Muscle layer of colon (tissue), 2 donors: ENCODE measurements around the gene SCRT2.
"Not testable (repeated sequence)": the region's sequence is repeated elsewhere in the genome, so short reads cannot be mapped to it uniquely, and the experiment has no call there.

ENCODE experiments used
- H3K27ac ChIP-seq: one replicate; pipeline ENCODE4 v1.7.0; 2013; ENCODE audit warnings: low read depth, mild to moderate bottlenecking, low read length, moderate library complexity
- H3K27me3 ChIP-seq, 2 donors: one replicate each; pipeline ENCODE4 v1.7.0; 2013; ENCODE audit warnings: low read length in 2 of 2, mild to moderate bottlenecking in 2 of 2; ENCODE audit not compliant: insufficient read depth in 2 of 2, control insufficient read depth in 1 of 2
- H3K36me3 ChIP-seq: one replicate; pipeline ENCODE4 v1.7.0; 2013; ENCODE audit warnings: mild to moderate bottlenecking, low read length; ENCODE audit not compliant: insufficient read depth
- H3K4me1 ChIP-seq: one replicate; pipeline ENCODE4 v1.7.0; 2013; ENCODE audit warnings: mild to moderate bottlenecking, low read length; ENCODE audit not compliant: insufficient read depth
- H3K4me3 ChIP-seq, 2 donors: one replicate each; pipeline ENCODE4 v1.7.0; 2013; ENCODE audit warnings: low read length in 2 of 2, low read depth in 1 of 2, mild to moderate bottlenecking in 1 of 2, moderate library complexity in 1 of 2
- H3K9ac ChIP-seq: one replicate; pipeline ENCODE4 v1.7.0; 2013; ENCODE audit warnings: low read length
- H3K9me3 ChIP-seq: one replicate; pipeline ENCODE4 v1.7.0; 2013; ENCODE audit warnings: mild to moderate bottlenecking, low read length
- donor health status: abdominal sarcoma.
- donor health status: Adenocarcinoma of cecum.

The SCRT2 gene

DNA sequence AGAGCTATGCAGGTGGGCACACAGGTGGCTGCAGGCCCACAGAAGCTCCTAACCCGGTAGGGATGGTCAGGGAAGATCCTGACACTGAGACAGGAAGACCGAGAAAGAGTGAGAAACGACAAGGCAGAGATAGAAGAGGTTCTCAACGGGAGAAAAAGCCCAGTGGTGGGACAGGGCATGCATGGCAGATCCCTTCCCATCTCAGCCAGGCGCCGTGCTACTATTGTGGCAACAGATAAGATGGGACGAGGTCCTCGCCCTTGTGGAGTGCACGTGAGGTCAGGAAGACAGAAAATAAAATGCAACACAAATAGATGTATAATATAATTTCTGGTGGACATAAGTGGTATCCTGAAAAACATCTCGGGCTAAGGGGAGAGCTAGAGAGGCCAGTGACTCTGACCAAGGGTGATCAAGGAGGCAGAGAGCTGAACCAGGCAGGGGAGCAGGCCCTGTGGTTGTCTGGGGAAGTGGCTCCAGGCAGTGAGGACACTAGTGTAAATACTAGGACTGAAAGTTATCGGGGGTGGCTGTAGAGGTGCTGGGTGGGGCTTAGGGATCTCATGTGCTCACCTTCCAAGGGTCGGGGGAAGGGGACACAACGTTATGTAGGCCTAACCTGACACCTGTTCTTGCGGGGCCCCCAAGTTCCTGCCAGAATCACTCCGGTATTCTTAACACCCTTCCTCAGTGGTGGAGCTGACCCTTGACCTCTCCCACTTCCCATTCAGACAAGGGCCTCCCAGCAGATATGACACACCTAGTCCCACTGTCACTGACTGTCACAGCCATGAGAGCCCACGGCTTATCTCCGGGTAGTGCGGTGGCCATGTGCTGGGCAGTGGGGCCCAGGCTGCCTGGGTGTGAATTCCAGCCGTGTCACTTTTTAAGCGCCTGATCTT is 23.6 kb downstream of the SCRT2 start:
- Histone ChIP-seq H3K4me1 (peaks cover 20% of the 10 kb centered on the region), H3K27ac (peak overlapping the region; percentile 49), H3K9ac (peak overlapping the region; percentile 76), H3K27me3 (no peaks in the 10 kb centered on the region), H3K4me3 (peak overlapping the region; percentile 69 to 81), H3K36me3 (peaks cover 27% of the 10 kb centered on the region), H3K9me3 (no peaks in the 10 kb centered on the region)

DNA sequence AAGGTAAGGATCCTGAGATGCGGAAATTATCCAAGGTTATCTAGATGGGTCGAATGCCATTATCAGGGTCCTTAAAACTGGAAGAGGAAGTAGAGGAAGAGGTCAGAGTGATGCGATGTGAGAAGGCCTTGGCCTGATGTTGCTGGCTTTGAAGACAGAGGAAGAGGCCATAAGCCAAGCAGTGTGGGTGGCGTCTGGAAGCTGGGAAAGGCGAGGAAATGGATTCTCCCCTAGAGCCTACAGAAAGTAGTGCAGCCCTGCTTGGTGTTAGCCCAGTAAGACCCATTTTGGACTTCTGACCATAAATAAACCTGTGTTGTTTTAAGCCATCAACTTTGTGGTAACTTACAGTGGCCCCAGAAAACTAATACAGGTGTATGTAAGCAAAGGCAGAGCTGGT is 24.6 kb downstream of the SCRT2 start:
- Histone ChIP-seq H3K4me1 (peaks cover 20% of the 10 kb centered on the region), H3K9me3 (no peaks in the 10 kb centered on the region), H3K27ac (no peak overlapping the region), H3K27me3 (no peaks in the 10 kb centered on the region), H3K36me3 (peaks cover 29% of the 10 kb centered on the region), H3K4me3 (no peak overlapping the region), H3K9ac (no peak overlapping the region)

DNA sequence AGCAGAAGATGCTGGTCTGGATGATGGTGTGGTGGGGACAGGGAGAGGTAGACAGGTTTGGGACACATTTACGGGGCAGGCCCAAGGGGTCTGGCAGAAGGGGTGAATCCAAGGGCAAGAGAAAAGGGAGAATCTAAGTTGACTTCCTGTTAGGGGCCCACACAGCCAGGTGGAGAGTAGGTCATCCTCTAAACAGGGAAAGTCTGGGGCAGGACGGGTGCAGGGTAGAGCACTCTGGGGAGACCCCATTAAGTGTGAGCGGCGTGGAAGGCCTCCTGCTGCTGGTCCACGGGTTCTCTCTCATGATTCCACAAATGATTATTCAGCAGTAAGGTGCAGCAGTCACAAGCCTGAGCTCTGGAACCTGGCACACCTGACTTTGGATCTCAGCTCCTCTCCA is 25.3 kb downstream of the SCRT2 start:
- H3K4me1 ChIP-seq = peaks cover 24% of the 10 kb centered on the region
- no peak overlapping the region for H3K27ac ChIP-seq
- no peak overlapping the region for H3K9ac ChIP-seq
- H3K36me3 ChIP-seq = peaks cover 29% of the 10 kb centered on the region
- no peak overlapping the region for H3K4me3 ChIP-seq
- no peaks in the 10 kb centered on the region for H3K27me3 ChIP-seq
- no peaks in the 10 kb centered on the region for H3K9me3 ChIP-seq

DNA sequence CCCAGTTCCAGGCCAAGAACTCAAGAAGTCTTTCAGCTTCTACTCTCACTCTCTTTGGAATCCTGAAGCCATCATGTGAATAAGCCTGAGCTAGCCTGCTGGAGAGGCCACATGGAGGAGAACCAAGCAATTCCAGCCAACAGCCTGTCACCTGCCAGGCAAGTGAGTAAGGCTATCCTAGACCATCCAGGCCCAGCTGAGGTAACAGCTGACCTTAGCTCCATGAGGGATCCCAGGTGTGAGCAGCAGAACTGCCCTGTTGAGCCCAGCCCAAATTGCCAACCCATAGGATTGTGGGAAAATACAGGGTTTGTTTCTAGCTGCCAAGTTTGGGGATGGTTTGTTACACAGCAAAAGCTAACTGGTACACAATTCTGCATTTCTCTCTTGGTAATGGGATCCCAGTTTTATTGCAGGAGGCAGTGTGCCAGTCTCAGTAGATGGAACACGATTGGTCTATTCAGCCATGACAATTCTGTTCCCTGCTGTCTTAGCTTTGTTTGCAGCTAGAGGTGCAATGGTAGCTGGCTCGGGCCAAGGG is 28.1 kb downstream of the SCRT2 start:
- Histone ChIP-seq H3K9ac (no peak overlapping the region), H3K27me3 (peaks cover 0 to 11% of the 10 kb centered on the region in 2 donors), H3K27ac (no peak overlapping the region), H3K4me3 (no peak overlapping the region), H3K4me1 (peaks cover 15% of the 10 kb centered on the region), H3K36me3 (peaks cover 29% of the 10 kb centered on the region), H3K9me3 (no peaks in the 10 kb centered on the region)

DNA sequence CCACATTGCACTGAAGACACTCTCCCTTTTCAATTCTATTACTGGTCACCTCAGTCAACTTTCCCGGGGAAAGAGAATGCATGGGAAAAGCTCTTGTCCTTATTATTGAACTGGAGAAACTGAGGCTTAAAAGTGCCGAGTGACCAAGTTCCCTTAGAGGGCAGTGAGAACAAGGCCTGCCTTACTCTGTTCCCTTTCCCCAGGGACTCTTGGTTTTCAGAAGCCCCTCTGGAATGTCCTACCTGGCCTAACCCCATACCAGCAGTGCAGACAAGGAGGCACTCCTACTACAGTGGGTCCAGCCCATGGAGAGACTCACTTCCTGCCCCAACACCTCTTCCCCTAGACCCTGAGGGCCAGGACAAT is 28.8 kb downstream of the SCRT2 start:
- Histone ChIP-seq H3K4me3 (no peak overlapping the region), H3K27ac (no peak overlapping the region), H3K27me3 (peaks cover 0 to 13% of the 10 kb centered on the region in 2 donors), H3K9ac (no peak overlapping the region), H3K36me3 (peaks cover 29% of the 10 kb centered on the region), H3K9me3 (no peaks in the 10 kb centered on the region), H3K4me1 (peaks cover 8% of the 10 kb centered on the region)

DNA sequence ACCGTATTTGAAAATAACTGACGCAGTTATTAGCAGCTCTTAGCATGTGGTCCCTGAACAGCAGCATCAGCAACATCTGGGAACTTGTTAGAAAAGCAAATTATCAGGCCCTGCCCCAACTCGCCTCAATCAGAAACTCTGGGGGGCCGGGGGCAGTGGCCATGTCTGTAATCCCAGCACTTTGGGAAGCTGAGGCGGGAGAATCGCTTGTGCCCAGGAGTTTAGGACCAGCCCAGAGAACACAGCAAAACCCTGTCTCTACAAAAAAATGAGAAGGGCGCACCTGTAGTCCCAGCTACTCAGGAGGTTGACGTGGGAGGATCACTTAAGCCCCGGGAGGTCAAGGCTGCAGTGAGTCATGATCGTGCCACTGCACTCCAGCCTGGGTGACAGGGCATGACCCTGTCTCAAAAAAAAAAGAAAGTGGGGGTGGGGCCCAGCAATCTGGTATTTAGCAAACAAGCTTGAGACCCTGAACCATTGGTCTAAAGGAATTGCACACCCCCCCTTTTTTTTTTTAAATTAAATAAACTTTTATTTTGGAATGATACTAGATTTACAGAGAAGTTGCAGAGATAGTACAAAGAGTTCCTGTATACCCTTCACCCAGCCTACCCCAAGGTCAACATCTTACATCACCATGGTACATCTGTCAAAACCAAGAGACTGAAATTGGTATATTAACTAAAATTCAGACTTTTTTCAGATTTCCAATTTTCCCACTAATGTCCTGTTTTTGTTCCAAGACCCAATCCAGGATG is 29.3 kb downstream of the SCRT2 start:
- Histone ChIP-seq H3K4me1 (peaks cover 5% of the 10 kb centered on the region), H3K9me3 (no peaks in the 10 kb centered on the region), H3K9ac (no peak overlapping the region), H3K36me3 (peaks cover 29% of the 10 kb centered on the region), H3K27ac (no peak overlapping the region), H3K4me3 (no peak overlapping the region), H3K27me3 (peaks cover 0 to 13% of the 10 kb centered on the region in 2 donors)

DNA sequence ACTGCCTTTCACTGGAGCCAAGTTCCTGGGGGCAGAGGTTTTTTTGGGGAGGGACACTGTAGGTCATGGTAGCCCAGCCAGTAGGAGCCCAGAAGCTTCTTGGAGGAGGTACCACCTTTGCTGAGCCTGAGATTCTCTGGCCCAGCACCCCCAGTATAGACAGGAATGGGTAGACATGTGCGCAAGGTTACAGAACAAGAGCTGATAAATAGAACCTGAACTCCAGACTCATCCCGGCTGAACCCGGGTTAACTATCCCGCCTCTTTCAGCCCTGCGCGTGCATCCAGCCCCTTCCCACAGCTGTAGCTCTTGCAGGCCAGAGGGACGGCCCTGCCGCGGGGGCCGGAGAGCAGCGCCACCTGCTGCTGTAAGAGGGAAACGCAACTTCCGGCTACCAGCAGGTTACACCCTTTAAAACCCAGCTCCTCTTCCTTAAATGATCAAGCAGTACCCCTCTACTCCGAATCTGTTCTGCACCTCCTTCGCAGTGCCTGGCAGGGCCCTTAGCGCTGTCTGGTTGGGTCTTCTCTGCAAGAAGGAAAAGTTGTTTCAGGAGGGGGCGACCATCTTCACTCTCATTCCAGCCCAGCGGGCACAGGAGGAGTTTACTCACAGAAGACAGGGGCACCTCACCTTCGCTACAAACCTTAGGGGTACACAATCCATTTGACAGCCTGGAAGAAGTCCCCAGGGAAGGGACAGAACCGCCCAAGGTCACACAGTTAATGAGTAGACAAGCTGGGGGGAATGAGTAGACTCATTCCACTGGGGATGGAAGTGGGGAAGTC is 30.1 kb downstream of the SCRT2 start:
- H3K9me3 ChIP-seq = no peaks in the 10 kb centered on the region
- H3K4me1 ChIP-seq = peaks cover 5% of the 10 kb centered on the region
- H3K36me3 ChIP-seq = peaks cover 29% of the 10 kb centered on the region
- no peak overlapping the region for H3K9ac ChIP-seq
- no peak overlapping the region for H3K4me3 ChIP-seq
- no peak overlapping the region for H3K27ac ChIP-seq
- H3K27me3 ChIP-seq = peaks cover 0 to 13% of the 10 kb centered on the region in 2 donors

DNA sequence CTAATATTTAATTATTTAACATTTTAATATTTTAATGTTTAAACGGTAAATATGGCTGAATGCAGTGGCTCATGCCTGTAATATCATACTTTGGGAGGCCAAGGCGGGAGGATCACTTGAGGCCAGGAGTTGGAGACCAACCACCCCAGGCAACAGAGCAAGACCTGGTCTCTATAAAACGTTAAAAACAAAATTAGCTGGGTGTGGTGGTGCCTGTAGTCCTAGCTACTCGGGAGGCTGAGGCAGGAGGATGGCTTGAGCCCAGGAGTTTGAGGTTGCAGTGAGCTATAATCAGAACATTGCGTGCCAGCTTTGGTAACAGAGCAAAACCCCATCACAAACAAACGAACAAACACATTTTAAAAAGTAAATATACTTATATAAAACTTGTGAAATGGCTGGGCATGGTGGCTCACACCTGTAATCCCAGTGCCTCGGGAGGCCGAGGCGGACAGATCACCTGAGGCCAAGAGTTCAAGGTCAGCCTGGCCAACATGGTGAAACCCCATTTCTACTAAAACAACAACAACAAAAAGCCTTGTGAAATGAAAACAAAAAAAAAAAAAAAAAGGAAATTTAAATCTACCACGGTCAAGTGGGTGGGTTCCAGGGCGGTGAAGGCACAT is 30.8 kb downstream of the SCRT2 start:
- no peaks in the 10 kb centered on the region for H3K9me3 ChIP-seq
- no peak overlapping the region for H3K4me3 ChIP-seq
- peaks cover 26% of the 10 kb centered on the region for H3K36me3 ChIP-seq
- peaks cover 5% of the 10 kb centered on the region for H3K4me1 ChIP-seq
- no peak overlapping the region for H3K27ac ChIP-seq
- no peak overlapping the region for H3K9ac ChIP-seq
- H3K27me3 ChIP-seq = peaks cover 0 to 13% of the 10 kb centered on the region in 2 donors

DNA sequence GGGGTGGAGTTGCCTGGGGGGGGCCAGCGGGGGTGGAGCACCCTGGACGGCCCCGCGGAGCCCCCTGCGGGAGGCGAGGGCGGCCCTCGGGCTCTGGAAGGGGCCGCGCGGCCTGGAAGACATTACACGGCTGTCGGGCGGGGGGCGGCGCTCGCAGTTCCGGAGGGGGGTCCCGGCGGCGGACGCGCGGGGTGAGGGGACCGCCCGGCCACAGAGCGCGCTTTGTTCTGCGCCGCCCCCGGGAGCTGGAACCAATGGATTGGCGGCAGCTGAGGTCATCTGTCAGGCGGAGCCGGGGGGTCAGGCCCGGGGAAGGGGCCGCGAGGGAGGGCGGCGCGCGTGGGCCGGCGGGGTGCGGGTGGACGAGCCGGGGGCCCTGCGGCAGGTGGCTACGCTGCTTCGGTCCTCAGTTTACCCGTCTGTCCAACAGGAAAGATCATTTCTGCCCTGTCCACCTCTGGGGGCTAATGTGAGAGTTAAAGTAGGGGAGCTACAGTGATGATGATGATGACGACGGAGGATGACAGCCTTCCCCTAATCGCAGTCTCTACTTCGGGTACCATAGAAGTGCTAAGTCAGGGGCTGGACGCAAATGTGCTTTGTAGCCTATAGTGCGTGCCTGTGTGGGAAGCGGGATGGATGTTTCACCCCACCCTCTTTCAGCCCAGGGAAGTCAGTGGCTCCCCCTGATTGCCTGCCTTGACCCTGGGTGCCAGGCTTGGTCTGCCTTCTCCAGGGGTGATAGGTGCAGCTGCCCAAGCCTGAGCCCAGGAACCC is 33.0 kb downstream of the SCRT2 start:
- Histone ChIP-seq H3K36me3 (peaks cover 8% of the 10 kb centered on the region), H3K27ac (peak overlapping the region; percentile 12), H3K9me3 (no peaks in the 10 kb centered on the region), H3K9ac (no peak overlapping the region), H3K4me3 (peak overlapping the region in 1 of 2 donors; percentile 27), H3K27me3 (peaks cover 0 to 13% of the 10 kb centered on the region in 2 donors), H3K4me1 (peaks cover 5% of the 10 kb centered on the region)

DNA sequence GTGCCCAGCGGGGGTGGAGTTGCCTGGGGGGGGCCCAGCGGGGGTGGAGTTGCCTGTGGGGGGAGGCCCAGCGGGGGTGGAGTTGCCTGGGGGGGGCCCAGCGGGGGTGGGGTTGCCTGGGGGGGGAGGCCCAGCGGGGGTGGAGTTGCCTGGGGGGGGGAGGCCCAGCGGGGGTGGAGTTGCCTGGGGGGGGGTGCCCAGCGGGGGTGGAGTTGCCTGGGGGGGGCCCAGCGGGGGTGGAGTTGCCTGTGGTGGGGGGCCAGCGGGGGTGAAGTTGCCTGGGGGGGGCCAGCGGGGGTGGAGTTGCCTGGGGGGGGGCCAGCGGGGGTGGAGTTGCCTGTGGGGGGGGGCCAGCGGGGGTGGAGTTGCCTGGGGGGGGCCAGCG is 33.6 kb downstream of the SCRT2 start:
- H3K4me3 ChIP-seq, H3K27ac ChIP-seq, H3K9me3 ChIP-seq, H3K4me1 ChIP-seq, H3K9ac ChIP-seq, H3K36me3 ChIP-seq: not testable (repeated sequence)
- peaks cover 0 to 13% of the 10 kb centered on the region in 2 donors for H3K27me3 ChIP-seq
